K562 (cell line): ENCODE results near the gene HOXB5. TPM values are rescaled to one million over a fixed set of nuclear protein-coding genes. Genes with fewer than 3 reads are reported as not detected.

Experiments
- ATF1 ChIP-seq, 2 experiments: fragments of 450-650 bp in 1 of 2; IDR thresholded peaks; 2 replicates each; pipeline ENCODE4 v1.6.1; 2016; ENCODE audit warnings: missing compliant biosample characterization in 1 of 2, missing genetic modification characterization in 1 of 2
- BHLHE40 ChIP-seq: IDR thresholded peaks from 2 replicates; pipeline ENCODE4 v1.6.1; 2011; ENCODE audit warnings: low read length, improper control_type of control experiment
- EGR1 ChIP-seq: fragments of 450-650 bp; conservative IDR thresholded peaks from 2 replicates; pipeline ENCODE4 v1.6.1; 2017; ENCODE audit warnings: mild to moderate bottlenecking
- GABPA ChIP-seq: fragments of 200-800 bp; sonication (Bioruptor generic); conservative IDR thresholded peaks from 2 replicates; pipeline ENCODE4 v1.6.1; 2016; ENCODE audit warnings: low read depth, missing genetic modification characterization, missing compliant biosample characterization
- HDAC1 ChIP-seq, 2 experiments: fragments of 450-650 bp; IDR thresholded peaks; 2 replicates each; pipeline ENCODE4 v1.6.1; 2016 to 2017; ENCODE audit warnings: inconsistent platforms in 1 of 2, mild to moderate bottlenecking in 1 of 2, moderate library complexity in 1 of 2
- HDAC8 ChIP-seq: fragments of 450-650 bp; IDR thresholded peaks from 2 replicates; pipeline ENCODE4 v1.6.1; 2016; ENCODE audit warnings: mild to moderate bottlenecking, missing genetic modification characterization, moderate library complexity, missing compliant biosample characterization
- MIER1 ChIP-seq: fragments of 450-650 bp; IDR thresholded peaks from 2 replicates; pipeline ENCODE4 v1.6.1; 2016; ENCODE audit warnings: antibody characterized with exemption, mild to moderate bottlenecking, low read depth
- NCOR1 ChIP-seq: fragments of 450-650 bp; IDR thresholded peaks from 2 replicates; pipeline ENCODE4 v1.6.1; 2016; ENCODE audit warnings: mild to moderate bottlenecking, moderate library complexity
- NEUROD1 ChIP-seq: fragments of 150-350 bp; IDR thresholded peaks from 2 replicates; pipeline ENCODE4 v1.6.1; 2014; ENCODE audit warnings: borderline replicate concordance, low read length, low read depth; ENCODE audit not compliant: partially characterized antibody
- PHF8 ChIP-seq: fragments of 200-600 bp; sonication (generic); IDR thresholded peaks from 2 replicates; pipeline ENCODE4 v1.6.1; 2012; ENCODE audit warnings: mixed run types, mild to moderate bottlenecking, inconsistent platforms, low read length, moderate library complexity, borderline replicate concordance
- POLR2A ChIP-seq: fragments of 450-650 bp; conservative IDR thresholded peaks from 2 replicates; pipeline ENCODE4 v1.6.1; 2016
- POLR2B ChIP-seq: fragments of 450-650 bp; IDR thresholded peaks from 2 replicates; pipeline ENCODE4 v1.6.1; 2018; ENCODE audit warnings: low read depth; ENCODE audit not compliant: partially characterized antibody
- POLR2G ChIP-seq: fragments of 200-400 bp; formaldehyde crosslinking; IDR thresholded peaks from 2 replicates; pipeline ENCODE4 v1.6.1; 2017; ENCODE audit warnings: low read depth, mild to moderate bottlenecking, antibody characterized with exemption, low read length, moderate library complexity
- STAT5B ChIP-seq: fragments of 250-450 bp; sonication (Bioruptor Pico); IDR thresholded peaks from 2 replicates; pipeline ENCODE4 v1.8.0; 2021; ENCODE audit warnings: mild to moderate bottlenecking, inconsistent platforms
- ZFX ChIP-seq: sonication (generic); formaldehyde crosslinking; IDR thresholded peaks from 2 replicates; pipeline ENCODE4 v1.8.0; 2022; ENCODE audit warnings: mild to moderate bottlenecking, missing genetic modification reagents, moderate library complexity
- ZNF212 ChIP-seq: fragments of 450-650 bp; formaldehyde crosslinking; IDR thresholded peaks from 2 replicates; pipeline ENCODE4 v1.4.0; 2020; ENCODE audit warnings: mild to moderate bottlenecking
- ZNF316 ChIP-seq: fragments of 450-650 bp; IDR thresholded peaks from 2 replicates; pipeline ENCODE4 v1.6.1; 2016
- ZNF583 ChIP-seq: fragments of 250-450 bp; sonication (Bioruptor Pico); IDR thresholded peaks from 2 replicates; pipeline ENCODE4 v1.4.0; 2020
- polyA plus RNA-seq, 8 experiments: library from polyadenylated mRNA; depleted of rRNA in 4 of 8; stranded (reverse) in 5 of 8; unstranded in 3 of 8; fragments of >200 nt; fragmentation: Nextera tagmentation in 2 of 8; fragmentation: Illumina TruSeq in 1 of 8; extraction: Ambion mirVana in 2 of 8; extraction: Trizol in 1 of 8; gene quantifications; 2 replicates each; pipeline versions ENCODE4 v1.2.1 to v1.2.3, GENCODE V29; 2011 to 2014; ENCODE audit warnings: inconsistent platforms in 1 of 8, missing spikeins in 1 of 8
- total RNA-seq, 7 experiments: library from RNA; depleted of rRNA in 6 of 7; stranded (reverse); fragments of >200 nt in 6 of 7; fragmentation: Illumina TruSeq in 2 of 7; extraction: Trizol in 2 of 7; gene quantifications; 2 replicates each; pipeline versions ENCODE4 v1.2.1 to v1.2.3, GENCODE V29; 2011 to 2021; ENCODE audit warnings: low replicate concordance in 1 of 7
- TF ChIP-seq, protein P1 (sequence below), 3 experiments: fragments of 200-800 bp in 1 of 3; fragments of 250-450 bp in 1 of 3; fragments of 450-650 bp in 1 of 3; sonication (Bioruptor Pico) in 1 of 3; sonication (Bioruptor generic) in 1 of 3; formaldehyde crosslinking in 1 of 3; IDR thresholded peaks; 2 replicates each; pipeline versions ENCODE4 v1.6.1 to v1.8.0; 2016 to 2022; ENCODE audit warnings: mild to moderate bottlenecking in 2 of 3, missing genetic modification characterization in 2 of 3, missing compliant biosample characterization in 1 of 3, moderate library complexity in 1 of 3
- TF ChIP-seq, protein P2 (sequence below): fragments of 250-450 bp; sonication (Bioruptor Pico); IDR thresholded peaks from 2 replicates; pipeline ENCODE4 v1.5.0; 2020; ENCODE audit warnings: mild to moderate bottlenecking
- TF ChIP-seq, protein P3 (sequence below), 3 experiments: fragments of 200-800 bp in 1 of 3; sonication (Bioruptor generic) in 1 of 3; sonication (generic) in 1 of 3; formaldehyde crosslinking in 1 of 3; IDR thresholded peaks; 2 replicates each; pipeline versions ENCODE4 v1.6.1 to v1.8.0; 2016 to 2022; ENCODE audit warnings: mild to moderate bottlenecking in 2 of 3, missing compliant biosample characterization in 2 of 3, missing genetic modification characterization in 2 of 3, missing genetic modification reagents in 1 of 3

The HOXB5 gene
- total and polyA plus RNA-seq, 9 of the 15 experiments (the other 6 are each of a cell fraction or from before 2014, with no cell fraction given), result 0.24 to 2.7 (median 0.65) TPM

DNA sequence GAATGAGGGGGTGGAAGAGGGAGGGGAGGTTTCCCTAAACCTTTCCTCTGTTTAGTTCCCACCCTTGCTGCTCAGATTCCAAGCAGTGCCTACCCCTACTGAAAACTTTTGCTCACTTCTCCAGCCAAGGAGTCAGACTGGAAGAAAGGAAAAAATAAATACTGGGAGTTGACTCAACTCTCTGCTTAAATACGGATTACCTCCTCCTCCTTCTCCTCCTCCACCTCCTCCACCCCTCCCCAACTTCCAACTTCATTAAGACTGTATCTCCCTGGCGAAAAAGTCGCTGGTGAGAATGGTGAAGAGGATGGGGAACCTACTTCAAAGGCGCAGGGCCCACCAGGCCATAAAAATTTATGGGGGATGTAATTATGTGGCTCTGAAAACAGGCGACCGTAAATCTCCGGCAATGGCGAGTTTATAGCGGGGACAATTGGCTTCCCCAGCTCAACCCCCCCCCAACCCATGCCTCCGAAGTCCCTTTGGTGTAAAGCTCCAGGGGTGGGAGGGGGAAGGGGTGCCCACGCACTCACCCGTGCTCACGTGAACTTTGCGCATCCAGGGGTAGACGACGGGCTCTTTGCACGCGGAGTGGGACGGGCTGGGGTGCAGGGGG, 16.1 kb downstream of the HOXB5 start (continued):
- TF ChIP-seq, protein P1, sequence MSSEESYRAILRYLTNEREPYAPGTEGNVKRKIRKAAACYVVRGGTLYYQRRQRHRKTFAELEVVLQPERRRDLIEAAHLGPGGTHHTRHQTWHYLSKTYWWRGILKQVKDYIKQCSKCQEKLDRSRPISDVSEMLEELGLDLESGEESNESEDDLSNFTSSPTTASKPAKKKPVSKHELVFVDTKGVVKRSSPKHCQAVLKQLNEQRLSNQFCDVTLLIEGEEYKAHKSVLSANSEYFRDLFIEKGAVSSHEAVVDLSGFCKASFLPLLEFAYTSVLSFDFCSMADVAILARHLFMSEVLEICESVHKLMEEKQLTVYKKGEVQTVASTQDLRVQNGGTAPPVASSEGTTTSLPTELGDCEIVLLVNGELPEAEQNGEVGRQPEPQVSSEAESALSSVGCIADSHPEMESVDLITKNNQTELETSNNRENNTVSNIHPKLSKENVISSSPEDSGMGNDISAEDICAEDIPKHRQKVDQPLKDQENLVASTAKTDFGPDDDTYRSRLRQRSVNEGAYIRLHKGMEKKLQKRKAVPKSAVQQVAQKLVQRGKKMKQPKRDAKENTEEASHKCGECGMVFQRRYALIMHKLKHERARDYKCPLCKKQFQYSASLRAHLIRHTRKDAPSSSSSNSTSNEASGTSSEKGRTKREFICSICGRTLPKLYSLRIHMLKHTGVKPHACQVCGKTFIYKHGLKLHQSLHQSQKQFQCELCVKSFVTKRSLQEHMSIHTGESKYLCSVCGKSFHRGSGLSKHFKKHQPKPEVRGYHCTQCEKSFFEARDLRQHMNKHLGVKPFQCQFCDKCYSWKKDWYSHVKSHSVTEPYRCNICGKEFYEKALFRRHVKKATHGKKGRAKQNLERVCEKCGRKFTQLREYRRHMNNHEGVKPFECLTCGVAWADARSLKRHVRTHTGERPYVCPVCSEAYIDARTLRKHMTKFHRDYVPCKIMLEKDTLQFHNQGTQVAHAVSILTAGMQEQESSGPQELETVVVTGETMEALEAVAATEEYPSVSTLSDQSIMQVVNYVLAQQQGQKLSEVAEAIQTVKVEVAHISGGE (CRISPR knock-in tag; IDR thresholded peaks at IDR 0.05), result no peak; a peak in 1 of 6 replicates
- TF ChIP-seq POLR2G, result peak; percentile 74
- peak; percentile 5 for TF ChIP-seq POLR2B
- TF ChIP-seq MIER1, result no peak
- TF ChIP-seq GABPA (tag), result no peak
- TF ChIP-seq ZNF316, result no peak
- no peak for TF ChIP-seq ZNF583
- peak; percentile 51; the same call in 1 of the 2 replicates for TF ChIP-seq ZFX (CRISPR knock-in tag)
- TF ChIP-seq ZNF212, result no peak
- TF ChIP-seq ATF1 (CRISPR knock-in tag; IDR thresholded peaks at IDR 0.05), result no peak
- no peak for TF ChIP-seq ATF1 (tag; IDR thresholded peaks at IDR 0.05)
- TF ChIP-seq NEUROD1, result peak; percentile 22
- no peak for TF ChIP-seq STAT5B (CRISPR knock-in tag)
- TF ChIP-seq POLR2A, result peak; percentile 64; the same call in 1 of the 2 replicates
- peak; percentile 62 for TF ChIP-seq EGR1
- TF ChIP-seq PHF8, result 0 out of 2 replicates have a peak, but pooled peaks have one; percentile 25
- peak; percentile 75 for TF ChIP-seq BHLHE40
- no peak for TF ChIP-seq NCOR1
- no peak for TF ChIP-seq HDAC1 (IDR thresholded peaks at IDR 0.05)
- no peak for TF ChIP-seq HDAC8 (tag)
- TF ChIP-seq, protein P2, sequence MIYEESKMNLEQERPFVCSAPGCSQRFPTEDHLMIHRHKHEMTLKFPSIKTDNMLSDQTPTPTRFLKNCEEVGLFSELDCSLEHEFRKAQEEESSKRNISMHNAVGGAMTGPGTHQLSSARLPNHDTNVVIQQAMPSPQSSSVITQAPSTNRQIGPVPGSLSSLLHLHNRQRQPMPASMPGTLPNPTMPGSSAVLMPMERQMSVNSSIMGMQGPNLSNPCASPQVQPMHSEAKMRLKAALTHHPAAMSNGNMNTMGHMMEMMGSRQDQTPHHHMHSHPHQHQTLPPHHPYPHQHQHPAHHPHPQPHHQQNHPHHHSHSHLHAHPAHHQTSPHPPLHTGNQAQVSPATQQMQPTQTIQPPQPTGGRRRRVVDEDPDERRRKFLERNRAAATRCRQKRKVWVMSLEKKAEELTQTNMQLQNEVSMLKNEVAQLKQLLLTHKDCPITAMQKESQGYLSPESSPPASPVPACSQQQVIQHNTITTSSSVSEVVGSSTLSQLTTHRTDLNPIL (CRISPR knock-in tag), result no peak
- TF ChIP-seq, protein P3, sequence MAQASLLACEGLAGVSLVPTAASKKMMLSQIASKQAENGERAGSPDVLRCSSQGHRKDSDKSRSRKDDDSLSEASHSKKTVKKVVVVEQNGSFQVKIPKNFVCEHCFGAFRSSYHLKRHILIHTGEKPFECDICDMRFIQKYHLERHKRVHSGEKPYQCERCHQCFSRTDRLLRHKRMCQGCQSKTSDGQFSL (CRISPR knock-in tag; IDR thresholded peaks at IDR 0.05), result peak; percentile 83
- TF ChIP-seq, protein P3 (tag; IDR thresholded peaks at IDR 0.05), result peak in 1 of 2 experiments; percentile 80; a peak in 2 of 4 replicates
